GM21360 (cell line): ENCODE results near the gene TXNDC2.
"Not testable (repeated sequence)": the region's sequence is repeated elsewhere in the genome, so short reads cannot be mapped to it uniquely, and the experiment has no call there.

Source experiments
- ATAC-seq: cut with Tn5 transposase; IDR thresholded peaks from one replicate; pipeline ENCODE4 v1.9.1; 2021; ENCODE audit warnings: mild to moderate bottlenecking, moderate library complexity; ENCODE audit not compliant: unreplicated experiment

Gene TXNDC2

GRCh38 chr18:9885170-9886004, at the start of gene TXNDC2:
Gene TXNDC2 (plus strand): TSS chr18:9885973. CDS start chr18:9886681, 708 bp downstream.
- no peak for ATAC-seq

GRCh38 chr18:9838144-9838877, 47.5 kb upstream of the TXNDC2 start:
- ATAC-seq: no peak

GRCh38 chr18:9839211-9839610, 46.6 kb upstream of the TXNDC2 start:
- no peak for ATAC-seq

- no peak for ATAC-seq
Observed at GRCh38 chr18:9839853-9840252, 45.9 kb upstream of the TXNDC2 start.

GRCh38 chr18:9841752-9842151, 44.0 kb upstream of the TXNDC2 start:
- ATAC-seq: no peak

GRCh38 chr18:9842448-9842847, 43.3 kb upstream of the TXNDC2 start:
- no peak for ATAC-seq

- ATAC-seq: no peak
Observed at GRCh38 chr18:9845256-9845655, 40.5 kb upstream of the TXNDC2 start.

- ATAC-seq: no peak
Observed at GRCh38 chr18:9846162-9846925, 39.4 kb upstream of the TXNDC2 start.

- no peak for ATAC-seq
Observed at GRCh38 chr18:9848170-9848879, 37.4 kb upstream of the TXNDC2 start.

- no peak for ATAC-seq
Observed at GRCh38 chr18:9849407-9850283, 36.1 kb upstream of the TXNDC2 start.

GRCh38 chr18:9850309-9850708, 35.5 kb upstream of the TXNDC2 start:
- ATAC-seq: no peak

- no peak for ATAC-seq
Observed at GRCh38 chr18:9851511-9851910, 34.3 kb upstream of the TXNDC2 start.

- no peak for ATAC-seq
Observed at GRCh38 chr18:9852266-9853081, 33.3 kb upstream of the TXNDC2 start.

- ATAC-seq: no peak
Observed at GRCh38 chr18:9854801-9855676, 30.7 kb upstream of the TXNDC2 start.

GRCh38 chr18:9855681-9856080, 30.1 kb upstream of the TXNDC2 start:
- ATAC-seq: no peak

GRCh38 chr18:9856092-9856491, 29.7 kb upstream of the TXNDC2 start:
- no peak for ATAC-seq

- not testable (repeated sequence) for ATAC-seq
Observed at GRCh38 chr18:9857479-9857998, 28.2 kb upstream of the TXNDC2 start.

- ATAC-seq: no peak
Observed at GRCh38 chr18:9858642-9859041, 27.1 kb upstream of the TXNDC2 start.
